Gastrocnemius medialis (tissue), 4 donors: Measurements from ENCODE around the gene HOXB8. TPM values are rescaled to one million over a fixed set of nuclear protein-coding genes. Genes with fewer than 3 reads are reported as not detected.

Source experiments
- ATAC-seq, 2 donors: fragments of 150-250 bp; one replicate each; pipeline ENCODE4 v1.9.1; 2016
- DNase-seq, 2 donors: peaks; one replicate each; pipeline ENCODE4 v3.0.0-alpha.2; 2019
- H3K27ac ChIP-seq, 4 donors: fragments of 200-600 bp; sonication (generic); 1 replicate in 1 of 4; 2 replicates in 3 of 4; pipeline ENCODE4 v1.5.1; 2016 to 2018; ENCODE audit warnings: mild to moderate bottlenecking in 2 of 4, moderate library complexity in 1 of 4
- H3K27me3 ChIP-seq, 3 donors: fragments of 200-600 bp; sonication (generic) in 2 of 3; 1 replicate in 1 of 3; 2 replicates in 2 of 3; pipeline versions ENCODE4 v1.5.1 to v1.6.0; 2016 to 2019; ENCODE audit warnings: mild to moderate bottlenecking in 1 of 3, moderate library complexity in 1 of 3
- H3K36me3 ChIP-seq, 2 donors: fragments of 200-600 bp; sonication (generic) in 1 of 2; one replicate each; pipeline ENCODE4 v1.5.1; 2017 to 2018
- H3K4me1 ChIP-seq, 2 donors: fragments of 200-600 bp; sonication (generic) in 1 of 2; one replicate each; pipeline ENCODE4 v1.5.1; 2016 to 2017; ENCODE audit warnings: mild to moderate bottlenecking in 2 of 2
- H3K4me3 ChIP-seq, 4 donors: fragments of 200-600 bp; sonication (generic) in 3 of 4; 1 replicate in 1 of 4; 2 replicates in 3 of 4; pipeline ENCODE4 v1.5.1; 2016 to 2019; ENCODE audit warnings: mild to moderate bottlenecking in 2 of 4
- H3K9me3 ChIP-seq, 3 donors: fragments of 200-600 bp; sonication (generic) in 2 of 3; 1 replicate in 1 of 3; 2 replicates in 2 of 3; pipeline ENCODE4 v1.5.1; 2016 to 2019
- CTCF ChIP-seq, 5 experiments: fragments of 450-650 bp in 3 of 5; fragments of 200-600 bp in 2 of 5; sonication (generic) in 2 of 5; IDR thresholded peaks in 4 of 5; conservative IDR thresholded peaks in 1 of 5; 1 replicate in 4 of 5; 2 replicates in 1 of 5; pipeline ENCODE4 v1.5.1; 2016 to 2019; ENCODE audit warnings: antibody characterized with exemption in 5 of 5, mild to moderate bottlenecking in 3 of 5, moderate library complexity in 3 of 5
- POLR2A ChIP-seq, 2 donors: fragments of 450-650 bp; IDR thresholded peaks; one replicate each; pipeline ENCODE4 v1.6.1; 2017; ENCODE audit warnings: antibody characterized with exemption in 2 of 2, mild to moderate bottlenecking in 2 of 2, moderate library complexity in 2 of 2
- in situ Hi-C, 4 donors: fragments of 200-750 bp; cut with MboI; loops; one replicate each; pipeline versions ENCODE4 v1.15.0 to v1.8.0; 2017; ENCODE audit warnings: low sequenced_read_pairs in 4 of 4
- intact Hi-C: fragments of 100-400 bp; cut with DNase I; formaldehyde crosslinking; loops from one replicate; pipeline ENCODE4 v1.15.1; 2023; ENCODE audit warnings: low total_unique reads
- total RNA-seq, 4 donors: library from RNA; depleted of rRNA; stranded (reverse); fragments of >200 nt; gene quantifications; one replicate each; pipeline versions ENCODE4 v1.1.0 to v1.2.3, GENCODE V29; 2016

Gene HOXB8
- total RNA-seq, 4 donors from 2014 or later = 0.27 TPM; not detected in 3

GRCh38 chr17:48606892-48607614 lies 8.0 kb downstream of the HOXB8 start:
- H3K4me3 ChIP-seq = no peak overlapping the region
- peaks cover 94 to 100% (median 99%) of the 10 kb centered on the region in 3 donors for H3K27me3 ChIP-seq
- H3K9me3 ChIP-seq = no peaks in the 10 kb centered on the region
- in situ Hi-C loops = no loop called here
- no peak overlapping the region for H3K27ac ChIP-seq
- peaks cover 3 to 20% of the 10 kb centered on the region in 2 donors for H3K4me1 ChIP-seq
- intact Hi-C loops = no loop called here
- no peaks in the 10 kb centered on the region for H3K36me3 ChIP-seq
- no peak for DNase-seq
- TF ChIP-seq CTCF (IDR thresholded peaks at IDR 0.05 in 4 of 5, conservative IDR thresholded peaks at IDR 0.05 in 1 of 5) (no peak), POLR2A (IDR thresholded peaks at IDR 0.05) (no peak)
- no peak for ATAC-seq

- Histone ChIP-seq H3K27ac (no peak overlapping the region), H3K27me3 (peaks cover 98 to 100% (median 99%) of the 10 kb centered on the region in 3 donors), H3K36me3 (no peaks in the 10 kb centered on the region), H3K4me1 (peaks cover 0 to 14% of the 10 kb centered on the region in 2 donors), H3K9me3 (no peaks in the 10 kb centered on the region), H3K4me3 (peak overlapping the region in 1 of 4 donors; percentile 46)
- no peak for TF ChIP-seq POLR2A (IDR thresholded peaks at IDR 0.05)
- no peak for TF ChIP-seq CTCF (IDR thresholded peaks at IDR 0.05 in 4 of 5, conservative IDR thresholded peaks at IDR 0.05 in 1 of 5)
- ATAC-seq (no peak), DNase-seq (no peak)
- intact Hi-C loops = no loop called here
- in situ Hi-C loops = no loop called here
Observed at GRCh38 chr17:48605991-48606891, 8.9 kb downstream of the HOXB8 start.

GRCh38 chr17:48605409-48605919 lies 9.6 kb downstream of the HOXB8 start:
- Histone ChIP-seq H3K4me3 (peak overlapping the region; percentile 35 to 46 (median 38)), H3K27ac (peak overlapping the region in 2 of 4 donors; percentile 43 to 66), H3K27me3 (peaks cover 98 to 99% (median 98%) of the 10 kb centered on the region in 3 donors), H3K9me3 (no peaks in the 10 kb centered on the region), H3K4me1 (peaks cover 0 to 8% of the 10 kb centered on the region in 2 donors), H3K36me3 (no peaks in the 10 kb centered on the region)
- ATAC-seq = no peak
- no peak for TF ChIP-seq POLR2A (IDR thresholded peaks at IDR 0.05)
- no peak for TF ChIP-seq CTCF (IDR thresholded peaks at IDR 0.05 in 4 of 5, conservative IDR thresholded peaks at IDR 0.05 in 1 of 5)
- no peak for DNase-seq
- in situ Hi-C loops (no loop called here), intact Hi-C loops (no loop called here)

- DNase-seq = no peak
- peak within 1 kb of the TSS; percentile 35 to 46 (median 38) for H3K4me3 ChIP-seq
Observed at GRCh38 chr17:48604770-48605329, 10.2 kb downstream of the HOXB8 start, which contains the start of gene HOXB6. Gene HOXB6 (minus strand): TSS chr17:48604986. CDS start chr17:48598150, 6,836 bp downstream.

More at GRCh38 chr17:48604770-48605329, 10.2 kb downstream of the HOXB8 start, which contains the start of gene HOXB6:
- intact Hi-C loops (no loop called here), in situ Hi-C loops (no loop called here)
- H3K27me3 ChIP-seq = peaks cover 97 to 98% (median 98%) of the 10 kb centered on the region in 3 donors
- TF ChIP-seq CTCF (IDR thresholded peaks at IDR 0.05 in 4 of 5, conservative IDR thresholded peaks at IDR 0.05 in 1 of 5) = no peak
- peak; percentile 14 to 28 for TF ChIP-seq POLR2A (IDR thresholded peaks at IDR 0.05)
- no peak for ATAC-seq
- peaks cover 0 to 1% of the 10 kb centered on the region in 2 donors for H3K4me1 ChIP-seq
- no peaks in the 10 kb centered on the region for H3K36me3 ChIP-seq
- no peaks in the 10 kb centered on the region for H3K9me3 ChIP-seq
- H3K27ac ChIP-seq = peak within 1 kb of the TSS in 3 of 4 donors; percentile 43 to 66 (median 47)
